ENCODE data around the gene PCDHGB5. TPM values are rescaled to one million over a fixed set of nuclear protein-coding genes. Genes with fewer than 3 reads are reported as not detected.
A peak's percentile ranks its signal among the peaks of the same experiment; 100 is the strongest.
"Not testable (repeated sequence)": the region's sequence is repeated elsewhere in the genome, so short reads cannot be mapped to it uniquely, and the experiment has no call there.

The PCDHGB5 gene
- total and polyA plus RNA-seq, 5 experiments from 2014 or later = 0.24 to 0.47 (median 0.33) TPM

- POLR2A ChIA-PET = no interaction called here
- Mint-ChIP-seq H3K27ac (peak within 1 kb of the TSS in 2 of 10 donors; percentile 64 to 93), H3K9me3 (peaks cover 0 to 86% (median 36%) of the 10 kb centered on the region in 9 donors), H3K4me1 (peaks cover 0 to 17% (median 5%) of the 10 kb centered on the region in 4 donors), H3K27me3 (peaks cover 46 to 90% (median 68%) of the 10 kb centered on the region in 5 donors), H3K36me3 (peaks cover 31 to 54% (median 35%) of the 10 kb centered on the region in 3 donors), H3K4me3 (peak within 1 kb of the TSS; percentile 50 to 85 (median 76))
- DNase-seq = peak in 4 of 10 donors; percentile 20 to 42 (median 34)
- ATAC-seq = peak; percentile 39 to 49
Observed at GRCh38 chr5:141420855-141421488, 23.2 kb downstream of the PCDHGB5 start, which contains the start of gene PCDHGA11. TSS of gene PCDHGA11 (plus strand) at chr5:141421051. CDS start at chr5:141421228, 177 bp downstream.

DNA sequence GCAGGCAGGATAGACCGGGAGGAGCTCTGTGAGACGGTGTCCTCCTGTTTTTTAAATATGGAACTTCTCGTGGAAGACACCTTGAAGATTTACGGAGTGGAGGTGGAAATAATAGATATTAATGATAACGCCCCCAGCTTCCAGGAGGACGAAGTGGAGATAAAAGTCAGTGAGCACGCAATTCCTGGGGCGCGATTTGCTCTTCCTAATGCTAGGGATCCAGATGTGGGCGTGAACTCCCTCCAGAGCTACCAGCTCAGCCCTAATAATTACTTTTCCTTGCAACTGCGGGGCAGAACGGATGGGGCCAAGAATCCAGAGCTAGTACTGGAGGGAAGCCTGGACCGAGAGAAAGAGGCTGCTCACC, 23.7 kb downstream of the PCDHGB5 start:
- ATAC-seq (no peak), DNase-seq (no peak)
- Mint-ChIP-seq H3K36me3 (peaks cover 31 to 58% (median 35%) of the 10 kb centered on the region in 3 donors), H3K9me3 (peaks cover 0 to 86% (median 36%) of the 10 kb centered on the region in 9 donors), H3K4me1 (peaks cover 0 to 17% (median 5%) of the 10 kb centered on the region in 4 donors), H3K27me3 (peaks cover 44 to 90% (median 69%) of the 10 kb centered on the region in 5 donors), H3K27ac (peak overlapping the region in 2 of 10 donors; percentile 64 to 93), H3K4me3 (peak overlapping the region; percentile 50 to 85 (median 74))
- POLR2A ChIA-PET = no interaction called here

GRCh38 chr5:141422742-141423291, 25.1 kb downstream of the PCDHGB5 start:
- peak overlapping the region in 1 of 10 donors; percentile 40 for H3K27ac Mint-ChIP-seq

GRCh38 chr5:141427783-141428426, 30.2 kb downstream of the PCDHGB5 start:
- POLR2A ChIA-PET = no interaction called here
- Mint-ChIP-seq H3K9me3 (peaks cover 16 to 77% (median 30%) of the 10 kb centered on the region in 9 donors), H3K27ac (no peak overlapping the region), H3K36me3 (peaks cover 18 to 57% (median 28%) of the 10 kb centered on the region in 3 donors), H3K4me3 (peak overlapping the region in 1 of 10 donors; percentile 56), H3K4me1 (peaks cover 3 to 9% (median 7%) of the 10 kb centered on the region in 4 donors), H3K27me3 (peaks cover 46 to 82% (median 59%) of the 10 kb centered on the region in 5 donors)
- ATAC-seq = no peak
- no peak for DNase-seq

More at GRCh38 chr5:141422742-141423291, 25.1 kb downstream of the PCDHGB5 start:
- H3K4me1 Mint-ChIP-seq = peaks cover 0 to 14% (median 5%) of the 10 kb centered on the region in 4 donors
- no peak for DNase-seq
- peaks cover 30 to 64% (median 35%) of the 10 kb centered on the region in 3 donors for H3K36me3 Mint-ChIP-seq
- peaks cover 0 to 87% (median 36%) of the 10 kb centered on the region in 9 donors for H3K9me3 Mint-ChIP-seq
- H3K27me3 Mint-ChIP-seq = peaks cover 49 to 91% (median 73%) of the 10 kb centered on the region in 5 donors
- ATAC-seq = no peak
- POLR2A ChIA-PET = no interaction called here
- H3K4me3 Mint-ChIP-seq = peak overlapping the region in 1 of 10 donors; percentile 42

- no peak for DNase-seq
Observed at GRCh38 chr5:141430332-141431113, 32.8 kb downstream of the PCDHGB5 start, which contains the start of gene PCDHGA12. TSS of gene PCDHGA12 (plus strand) at chr5:141430507. CDS start at chr5:141430760, 253 bp downstream.

GRCh38 chr5:141431286-141431685, 33.5 kb downstream of the PCDHGB5 start:
- peaks cover 42 to 81% (median 57%) of the 10 kb centered on the region in 5 donors for H3K27me3 Mint-ChIP-seq
- H3K27ac Mint-ChIP-seq = peak overlapping the region in 1 of 10 donors; percentile 87
- peak overlapping the region in 9 of 10 donors; percentile 4 to 81 (median 59) for H3K4me3 Mint-ChIP-seq
- POLR2A ChIA-PET = no interaction called here
- ATAC-seq (peak in 1 of 2 donors; percentile 17), DNase-seq (no peak)
- peaks cover 3 to 9% (median 7%) of the 10 kb centered on the region in 4 donors for H3K4me1 Mint-ChIP-seq
- peaks cover 22 to 58% (median 31%) of the 10 kb centered on the region in 3 donors for H3K36me3 Mint-ChIP-seq
- H3K9me3 Mint-ChIP-seq = peaks cover 14 to 74% (median 36%) of the 10 kb centered on the region in 9 donors

More at GRCh38 chr5:141430332-141431113, 32.8 kb downstream of the PCDHGB5 start, which contains the start of gene PCDHGA12:
- Mint-ChIP-seq H3K9me3 (peaks cover 16 to 79% (median 34%) of the 10 kb centered on the region in 9 donors), H3K36me3 (peaks cover 22 to 63% (median 35%) of the 10 kb centered on the region in 3 donors), H3K27ac (peak within 1 kb of the TSS in 3 of 10 donors; percentile 25 to 87 (median 61)), H3K27me3 (peaks cover 45 to 81% (median 57%) of the 10 kb centered on the region in 5 donors), H3K4me1 (peaks cover 3 to 9% (median 7%) of the 10 kb centered on the region in 4 donors), H3K4me3 (peak within 1 kb of the TSS; percentile 42 to 81 (median 70))
- POLR2A ChIA-PET = no interaction called here
- peak in 1 of 2 donors; percentile 57 for ATAC-seq

GRCh38 chr5:141432308-141432707, 34.6 kb downstream of the PCDHGB5 start:
- peaks cover 12 to 63% (median 36%) of the 10 kb centered on the region in 9 donors for H3K9me3 Mint-ChIP-seq
- H3K4me1 Mint-ChIP-seq, DNase-seq, ATAC-seq, POLR2A ChIA-PET: not testable (repeated sequence)
- H3K36me3 Mint-ChIP-seq = peaks cover 22 to 53% (median 37%) of the 10 kb centered on the region in 3 donors
- H3K27ac Mint-ChIP-seq = peak overlapping the region in 1 of 10 donors; percentile 87
- peaks cover 33 to 81% (median 59%) of the 10 kb centered on the region in 5 donors for H3K27me3 Mint-ChIP-seq
- H3K4me3 Mint-ChIP-seq = peak overlapping the region in 1 of 10 donors; percentile 66

DNA sequence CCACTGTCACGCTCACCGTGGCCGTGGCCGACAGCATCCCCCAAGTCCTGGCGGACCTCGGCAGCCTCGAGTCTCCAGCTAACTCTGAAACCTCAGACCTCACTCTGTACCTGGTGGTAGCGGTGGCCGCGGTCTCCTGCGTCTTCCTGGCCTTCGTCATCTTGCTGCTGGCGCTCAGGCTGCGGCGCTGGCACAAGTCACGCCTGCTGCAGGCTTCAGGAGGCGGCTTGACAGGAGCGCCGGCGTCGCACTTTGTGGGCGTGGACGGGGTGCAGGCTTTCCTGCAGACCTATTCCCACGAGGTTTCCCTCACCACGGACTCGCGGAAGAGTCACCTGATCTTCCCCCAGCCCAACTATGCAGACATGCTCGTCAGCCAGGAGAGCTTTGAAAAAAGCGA, 35.0 kb downstream of the PCDHGB5 start:
- POLR2A ChIA-PET, H3K4me1 Mint-ChIP-seq, ATAC-seq, DNase-seq, H3K27ac Mint-ChIP-seq: not testable (repeated sequence)
- peaks cover 33 to 81% (median 56%) of the 10 kb centered on the region in 5 donors for H3K27me3 Mint-ChIP-seq
- peaks cover 12 to 62% (median 36%) of the 10 kb centered on the region in 9 donors for H3K9me3 Mint-ChIP-seq
- H3K4me3 Mint-ChIP-seq = peak overlapping the region in 2 of 10 donors; percentile 28 to 47
- H3K36me3 Mint-ChIP-seq = peaks cover 22 to 53% (median 40%) of the 10 kb centered on the region in 3 donors

DNA sequence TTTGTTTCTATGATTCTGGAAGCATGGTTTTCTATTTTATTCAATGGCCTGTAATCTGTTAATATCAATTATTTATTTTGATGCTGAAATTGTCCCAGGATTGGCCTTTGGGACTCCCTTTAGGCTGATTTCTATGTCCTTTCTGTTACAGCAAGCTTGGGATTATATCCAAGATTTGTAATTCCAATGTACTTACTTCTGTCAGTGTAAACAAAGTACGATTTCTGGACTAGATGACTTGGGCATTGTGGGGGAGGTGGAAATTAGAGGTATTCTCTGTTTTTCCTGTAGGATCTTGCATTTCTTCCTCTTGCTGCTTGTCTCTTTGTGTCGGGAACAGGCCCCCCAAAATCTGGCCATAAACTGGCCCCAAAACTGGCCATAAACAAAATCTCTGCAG, 36.3 kb downstream of the PCDHGB5 start:
- H3K9me3 Mint-ChIP-seq = peaks cover 9 to 54% (median 33%) of the 10 kb centered on the region in 9 donors

GRCh38 chr5:141437221-141437620, 39.5 kb downstream of the PCDHGB5 start:
- no peak for ATAC-seq
- Mint-ChIP-seq H3K4me3 (no peak overlapping the region), H3K4me1 (no peaks in the 10 kb centered on the region), H3K27me3 (peaks cover 19 to 60% (median 35%) of the 10 kb centered on the region in 5 donors), H3K9me3 (peaks cover 0 to 44% (median 24%) of the 10 kb centered on the region in 9 donors), H3K36me3 (peaks cover 8 to 32% (median 18%) of the 10 kb centered on the region in 3 donors), H3K27ac (no peak overlapping the region)
- DNase-seq = no peak
- POLR2A ChIA-PET = no interaction called here

More for the DNA sequence above, 36.3 kb downstream of the PCDHGB5 start:
- H3K27me3 Mint-ChIP-seq = peaks cover 30 to 70% (median 47%) of the 10 kb centered on the region in 5 donors
- no peak for ATAC-seq
- H3K4me3 Mint-ChIP-seq = no peak overlapping the region
- DNase-seq = no peak
- peaks cover 3 to 9% (median 7%) of the 10 kb centered on the region in 4 donors for H3K4me1 Mint-ChIP-seq
- POLR2A ChIA-PET = no interaction called here
- no peak overlapping the region for H3K27ac Mint-ChIP-seq
- H3K36me3 Mint-ChIP-seq = peaks cover 20 to 46% (median 37%) of the 10 kb centered on the region in 3 donors

DNA sequence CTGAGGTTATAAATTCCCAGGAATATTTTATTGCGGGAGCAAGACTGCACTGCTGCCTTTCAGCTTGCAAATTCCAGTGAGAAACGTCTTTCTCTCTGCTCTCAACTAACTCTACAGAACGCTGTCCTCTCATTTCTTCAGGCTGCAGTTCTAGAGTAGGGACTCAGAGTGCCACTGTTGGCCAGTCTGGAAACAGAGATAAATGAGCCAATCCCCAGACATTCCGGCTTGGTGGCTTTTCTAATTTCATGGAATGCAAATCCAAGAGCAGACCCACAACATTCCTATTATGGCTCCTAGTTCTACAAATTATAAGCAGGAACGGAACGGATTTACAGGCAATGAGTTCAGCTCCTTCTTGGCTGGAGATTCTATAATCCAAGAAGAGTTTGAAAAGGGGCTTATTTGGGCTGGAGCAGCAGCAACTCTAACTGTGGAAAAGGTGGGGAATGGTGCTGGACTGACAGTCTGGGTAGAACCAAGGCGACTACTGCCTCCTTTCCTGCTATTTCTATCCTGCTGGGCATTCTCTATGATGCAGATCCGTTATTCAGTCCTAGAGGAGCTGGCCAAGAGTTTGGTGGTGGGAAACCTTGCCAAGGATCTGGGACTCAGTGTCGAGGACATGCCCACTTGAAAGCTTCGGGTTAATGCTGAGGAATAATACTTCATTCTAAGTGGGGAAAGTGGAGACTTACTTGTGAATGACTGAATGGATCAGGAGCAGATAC, 41.8 kb downstream of the PCDHGB5 start:
- Mint-ChIP-seq H3K4me1 (no peaks in the 10 kb centered on the region), H3K9me3 (peaks cover 0 to 30% (median 10%) of the 10 kb centered on the region in 9 donors), H3K4me3 (no peak overlapping the region), H3K36me3 (peaks cover under 1 to 19% (median 10%) of the 10 kb centered on the region in 3 donors), H3K27ac (no peak overlapping the region), H3K27me3 (peaks cover 14 to 48% (median 16%) of the 10 kb centered on the region in 5 donors)
- DNase-seq = no peak
- POLR2A ChIA-PET = no interaction called here
- ATAC-seq = no peak
